NB4 (cell line): ENCODE measurements around the gene LYRM4.

Source experiments
- DNase-seq: peaks from one replicate; pipeline ENCODE4 v3.0.0; 2010; ENCODE audit warnings: low read depth
- H3K4me3 ChIP-seq: one replicate; pipeline ENCODE4 v1.5.1; 2011; ENCODE audit warnings: mild to moderate bottlenecking, low read depth, low read length, moderate library complexity
- MAX ChIP-seq: IDR thresholded peaks from 2 replicates; pipeline ENCODE4 v1.6.1; 2011; ENCODE audit warnings: low read depth, low read length
- MYC ChIP-seq: IDR thresholded peaks from 2 replicates; pipeline ENCODE4 v1.6.1; 2011; ENCODE audit warnings: low read depth, low read length
- POLR2A ChIP-seq: IDR thresholded peaks from 2 replicates; pipeline ENCODE4 v1.6.1; 2011; ENCODE audit warnings: mild to moderate bottlenecking; ENCODE audit not compliant: insufficient read length; ENCODE audit errors: extremely low read depth
- TF ChIP-seq, protein P1 (sequence below): IDR thresholded peaks from one replicate; pipeline ENCODE4 v1.5.1; 2012; ENCODE audit warnings: low read depth, low read length

Gene LYRM4

DNA sequence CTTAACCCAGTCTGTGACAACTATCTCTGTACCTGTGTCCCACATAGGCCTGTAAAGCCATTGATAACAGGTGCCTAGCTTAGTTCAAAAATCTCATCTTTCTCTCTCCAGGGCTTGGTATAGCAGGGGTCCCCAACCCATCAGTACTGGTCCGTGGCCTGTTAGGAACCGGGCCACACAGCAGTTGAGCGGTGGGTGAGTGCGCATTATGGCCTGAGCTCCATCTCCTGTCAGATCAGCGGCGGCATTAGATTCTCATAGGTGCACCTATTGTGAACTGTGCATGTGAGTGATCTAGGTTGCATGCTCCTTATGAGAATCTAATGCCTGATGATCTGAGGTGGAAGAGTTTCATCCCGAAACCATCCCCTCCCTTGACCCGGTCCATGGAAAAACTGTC lies 3.4 kb downstream of the LYRM4 start:
- DNase-seq, result no peak
- no peak overlapping the region for H3K4me3 ChIP-seq
- TF ChIP-seq MYC (no peak), MAX (no peak), POLR2A (no peak)
- TF ChIP-seq, protein P1, sequence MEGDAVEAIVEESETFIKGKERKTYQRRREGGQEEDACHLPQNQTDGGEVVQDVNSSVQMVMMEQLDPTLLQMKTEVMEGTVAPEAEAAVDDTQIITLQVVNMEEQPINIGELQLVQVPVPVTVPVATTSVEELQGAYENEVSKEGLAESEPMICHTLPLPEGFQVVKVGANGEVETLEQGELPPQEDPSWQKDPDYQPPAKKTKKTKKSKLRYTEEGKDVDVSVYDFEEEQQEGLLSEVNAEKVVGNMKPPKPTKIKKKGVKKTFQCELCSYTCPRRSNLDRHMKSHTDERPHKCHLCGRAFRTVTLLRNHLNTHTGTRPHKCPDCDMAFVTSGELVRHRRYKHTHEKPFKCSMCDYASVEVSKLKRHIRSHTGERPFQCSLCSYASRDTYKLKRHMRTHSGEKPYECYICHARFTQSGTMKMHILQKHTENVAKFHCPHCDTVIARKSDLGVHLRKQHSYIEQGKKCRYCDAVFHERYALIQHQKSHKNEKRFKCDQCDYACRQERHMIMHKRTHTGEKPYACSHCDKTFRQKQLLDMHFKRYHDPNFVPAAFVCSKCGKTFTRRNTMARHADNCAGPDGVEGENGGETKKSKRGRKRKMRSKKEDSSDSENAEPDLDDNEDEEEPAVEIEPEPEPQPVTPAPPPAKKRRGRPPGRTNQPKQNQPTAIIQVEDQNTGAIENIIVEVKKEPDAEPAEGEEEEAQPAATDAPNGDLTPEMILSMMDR, result no peak

- DNase-seq, result no peak
- TF ChIP-seq, protein P1, result no peak
- no peak for TF ChIP-seq MYC
- TF ChIP-seq POLR2A, result no peak
- TF ChIP-seq MAX, result no peak
- no peak overlapping the region for H3K4me3 ChIP-seq
Measured at GRCh38 chr6:5256952-5257351, 3.8 kb downstream of the LYRM4 start.

- TF ChIP-seq MYC (no peak), POLR2A (no peak), MAX (no peak)
- TF ChIP-seq, protein P1, result no peak
- peak; percentile 39 for DNase-seq
Measured at GRCh38 chr6:5250911-5251310, 9.8 kb downstream of the LYRM4 start.

GRCh38 chr6:5250451-5250850 lies 10.3 kb downstream of the LYRM4 start:
- DNase-seq, result no peak
- TF ChIP-seq, protein P1, result no peak
- TF ChIP-seq MAX, result no peak
- TF ChIP-seq MYC, result no peak
- no peak for TF ChIP-seq POLR2A
- no peak overlapping the region for H3K4me3 ChIP-seq

More at GRCh38 chr6:5250911-5251310, 9.8 kb downstream of the LYRM4 start:
- H3K4me3 ChIP-seq, result no peak overlapping the region

GRCh38 chr6:5249451-5250122 lies 11.2 kb downstream of the LYRM4 start:
- DNase-seq, result no peak
- TF ChIP-seq POLR2A (no peak), MAX (no peak), MYC (no peak)
- TF ChIP-seq, protein P1, result no peak

GRCh38 chr6:5248302-5249098 lies 12.2 kb downstream of the LYRM4 start:
- DNase-seq, result no peak
- TF ChIP-seq POLR2A, result no peak
- no peak for TF ChIP-seq MYC
- TF ChIP-seq, protein P1, result no peak
- TF ChIP-seq MAX, result no peak
- no peak overlapping the region for H3K4me3 ChIP-seq

More at GRCh38 chr6:5249451-5250122, 11.2 kb downstream of the LYRM4 start:
- no peak overlapping the region for H3K4me3 ChIP-seq
